HEK293 (cell line): ENCODE data around the gene ARTN.
A peak's percentile ranks its signal among the peaks of the same experiment; 100 is the strongest.

Experiments used
- GFI1B ChIP-seq: fragments of 450-650 bp; formaldehyde crosslinking; IDR thresholded peaks from 2 replicates; pipeline ENCODE4 v1.5.1; 2016; ENCODE audit warnings: missing biosample characterization, missing genetic modification characterization
- GLI4 ChIP-seq: fragments of 450-650 bp; formaldehyde crosslinking; IDR thresholded peaks from 2 replicates; pipeline ENCODE4 v1.5.1; 2016; ENCODE audit warnings: missing biosample characterization, missing genetic modification characterization
- GLIS2 ChIP-seq: fragments of 450-650 bp; formaldehyde crosslinking; IDR thresholded peaks from 2 replicates; pipeline ENCODE4 v1.5.1; 2016; ENCODE audit warnings: missing biosample characterization, missing genetic modification characterization
- HOXA7 ChIP-seq: sonication (generic); formaldehyde crosslinking; IDR thresholded peaks from 2 replicates; pipeline ENCODE4 v1.8.1; 2022; ENCODE audit warnings: missing genetic modification reagents, borderline replicate concordance
- HOXD13 ChIP-seq: sonication (generic); formaldehyde crosslinking; IDR thresholded peaks from 2 replicates; pipeline ENCODE4 v1.8.0; 2022; ENCODE audit warnings: missing genetic modification reagents, borderline replicate concordance
- MEIS1 ChIP-seq: sonication (generic); formaldehyde crosslinking; IDR thresholded peaks from 2 replicates; pipeline ENCODE4 v1.8.1; 2022; ENCODE audit warnings: missing genetic modification reagents, mild to moderate bottlenecking, borderline replicate concordance
- MYNN ChIP-seq: fragments of 450-650 bp; formaldehyde crosslinking; IDR thresholded peaks from 2 replicates; pipeline ENCODE4 v1.5.1; 2016; ENCODE audit warnings: missing biosample characterization, missing genetic modification characterization, borderline replicate concordance
- MZF1 ChIP-seq: fragments of 450-650 bp; formaldehyde crosslinking; IDR thresholded peaks from 2 replicates; pipeline ENCODE4 v1.5.1; 2017; ENCODE audit warnings: missing biosample characterization, missing genetic modification characterization, borderline replicate concordance
- TRIM28 ChIP-seq: IDR thresholded peaks from 2 replicates; pipeline ENCODE4 v1.6.1; 2011; ENCODE audit warnings: low read length, control low read depth, borderline replicate concordance
- ZBTB10 ChIP-seq: fragments of 450-650 bp; formaldehyde crosslinking; IDR thresholded peaks from 2 replicates; pipeline ENCODE4 v1.5.1; 2016; ENCODE audit warnings: missing biosample characterization, missing genetic modification characterization
- ZBTB11 ChIP-seq: fragments of 450-650 bp; formaldehyde crosslinking; conservative IDR thresholded peaks from 2 replicates; pipeline ENCODE4 v1.5.1; 2016; ENCODE audit warnings: low read depth, missing biosample characterization, missing genetic modification characterization
- ZBTB20 ChIP-seq: fragments of 450-650 bp; formaldehyde crosslinking; IDR thresholded peaks from 2 replicates; pipeline ENCODE4 v1.5.1; 2016; ENCODE audit warnings: missing biosample characterization, missing genetic modification characterization
- ZBTB44 ChIP-seq: fragments of 450-650 bp; IDR thresholded peaks from 2 replicates; pipeline ENCODE4 v1.5.1; 2018; ENCODE audit warnings: missing biosample characterization, mild to moderate bottlenecking, missing genetic modification characterization
- ZBTB8A ChIP-seq: fragments of 450-650 bp; formaldehyde crosslinking; IDR thresholded peaks from 2 replicates; pipeline ENCODE4 v1.5.1; 2016; ENCODE audit warnings: missing biosample characterization, missing genetic modification characterization
- ZNF175 ChIP-seq: fragments of 450-650 bp; formaldehyde crosslinking; IDR thresholded peaks from 2 replicates; pipeline ENCODE4 v1.5.1; 2016; ENCODE audit warnings: missing biosample characterization, missing genetic modification characterization
- ZNF2 ChIP-seq: fragments of 450-650 bp; formaldehyde crosslinking; IDR thresholded peaks from 2 replicates; pipeline ENCODE4 v1.5.1; 2016; ENCODE audit warnings: missing biosample characterization, missing genetic modification characterization
- ZNF324 ChIP-seq: fragments of 450-650 bp; formaldehyde crosslinking; IDR thresholded peaks from 2 replicates; pipeline ENCODE4 v1.5.1; 2016; ENCODE audit warnings: missing biosample characterization, missing genetic modification characterization
- ZNF335 ChIP-seq: fragments of 450-650 bp; formaldehyde crosslinking; conservative IDR thresholded peaks from 2 replicates; pipeline ENCODE4 v1.5.1; 2016; ENCODE audit warnings: missing biosample characterization, missing genetic modification characterization
- ZNF341 ChIP-seq: fragments of 450-650 bp; formaldehyde crosslinking; IDR thresholded peaks from 2 replicates; pipeline ENCODE4; 2016; ENCODE audit warnings: low read depth, missing biosample characterization, missing genetic modification characterization
- ZNF398 ChIP-seq: fragments of 450-650 bp; formaldehyde crosslinking; IDR thresholded peaks from 2 replicates; pipeline ENCODE4 v1.5.1; 2017; ENCODE audit warnings: missing biosample characterization, missing genetic modification characterization
- ZNF473 ChIP-seq: fragments of 450-650 bp; formaldehyde crosslinking; IDR thresholded peaks from 2 replicates; pipeline ENCODE4 v1.5.1; 2017; ENCODE audit warnings: missing biosample characterization, missing genetic modification characterization
- ZNF558 ChIP-seq: fragments of 450-650 bp; formaldehyde crosslinking; IDR thresholded peaks from 2 replicates; pipeline ENCODE4 v1.5.1; 2016; ENCODE audit warnings: missing biosample characterization, missing genetic modification characterization
- ZNF585B ChIP-seq: fragments of 450-650 bp; formaldehyde crosslinking; IDR thresholded peaks from 2 replicates; pipeline ENCODE4 v1.5.1; 2016; ENCODE audit warnings: missing biosample characterization, missing genetic modification characterization
- ZNF645 ChIP-seq: fragments of 450-650 bp; formaldehyde crosslinking; IDR thresholded peaks from 2 replicates; pipeline ENCODE4; 2016; ENCODE audit warnings: missing biosample characterization, missing genetic modification characterization
- ZNF660 ChIP-seq: fragments of 450-650 bp; IDR thresholded peaks from 2 replicates; pipeline ENCODE4 v1.5.1; 2018; ENCODE audit warnings: missing biosample characterization, mild to moderate bottlenecking, missing genetic modification characterization
- ZNF777 ChIP-seq: fragments of 450-650 bp; formaldehyde crosslinking; IDR thresholded peaks from 2 replicates; pipeline ENCODE4 v1.5.1; 2017; ENCODE audit warnings: missing biosample characterization, missing genetic modification characterization, borderline replicate concordance
- ZNF792 ChIP-seq: fragments of 450-650 bp; formaldehyde crosslinking; IDR thresholded peaks from 2 replicates; pipeline ENCODE4 v1.5.1; 2016; ENCODE audit warnings: missing biosample characterization, missing genetic modification characterization

ARTN gene

GRCh38 chr1:43946236-43947060 is 12.8 kb downstream of the ARTN start, which contains the start of gene IPO13 (continued):
- peak; percentile 71 for TF ChIP-seq ZNF660 (tag by site-specific recombination)
- TF ChIP-seq HOXA7 (CRISPR knock-in tag) = no peak
- peak; percentile 72; the same call in 1 of the 2 replicates for TF ChIP-seq ZBTB10 (tag by site-specific recombination)
- no peak for TF ChIP-seq ZNF473
- no peak for TF ChIP-seq GFI1B (tag by site-specific recombination)
- peak; percentile 41; the same call in 1 of the 2 replicates for TF ChIP-seq ZNF398
- no peak for TF ChIP-seq ZBTB44 (tag by site-specific recombination)
- no peak for TF ChIP-seq ZNF645 (tag by site-specific recombination)
- peak; percentile 98 for TF ChIP-seq ZNF2 (tag by site-specific recombination)
- TF ChIP-seq ZBTB11 (tag by site-specific recombination) = peak; percentile 80
- TF ChIP-seq MEIS1 (CRISPR knock-in tag) = no peak
- no peak for TF ChIP-seq HOXD13 (CRISPR knock-in tag)
- TF ChIP-seq ZNF341 = peak; percentile 22; the same call in 1 of the 2 replicates
- TF ChIP-seq GLI4 (tag by site-specific recombination) = no peak
- TF ChIP-seq ZBTB20 = peak; percentile 73
- TF ChIP-seq MYNN (tag by site-specific recombination) = no peak; the same call in 1 of the 2 replicates
- peak; percentile 100 for TF ChIP-seq ZNF335 (tag by site-specific recombination)
- no peak for TF ChIP-seq ZNF792
- TF ChIP-seq TRIM28 = peak; percentile 87; the same call in 1 of the 2 replicates
- TF ChIP-seq ZNF324 (tag by site-specific recombination) = peak; percentile 99
- TF ChIP-seq ZNF558 (tag by site-specific recombination) = 0 out of 2 replicates have a peak, but pooled peaks have one; percentile 15
- peak; percentile 84 for TF ChIP-seq GLIS2 (tag by site-specific recombination)
- TF ChIP-seq ZNF585B (tag by site-specific recombination) = no peak
- TF ChIP-seq ZNF175 (tag by site-specific recombination) = no peak
- TF ChIP-seq ZBTB8A = peak; percentile 91
- TF ChIP-seq MZF1 (tag by site-specific recombination) = no peak; the same call in 1 of the 2 replicates
- no peak for TF ChIP-seq ZNF777 (tag by site-specific recombination)
